HEK293 (cell line): ENCODE measurements around the gene ZBTB21.

Source experiments
- CTCF ChIA-PET: fragments of 350-600 bp; formaldehyde crosslinking; extraction: SDS; loops from one replicate; lab custom pipeline; 2021; ENCODE audit warnings: antibody characterized with exemption; lab: Yijun Ruan, JAX
- POLR2A ChIA-PET: fragments of 300-600 bp; formaldehyde crosslinking; extraction: SDS; loops from one replicate; lab custom pipeline; 2020; ENCODE audit warnings: antibody characterized with exemption, inconsistent platforms; lab: Yijun Ruan, JAX
- H3K27ac ChIP-seq: fragments of 200-500 bp; sonication (Bioruptor generic); 2 replicates; pipeline ENCODE4 v1.5.1; 2014; ENCODE audit warnings: low read depth, low read length, control low read depth, inconsistent platforms; ENCODE audit errors: extremely low read depth
- H3K36me3 ChIP-seq, 2 experiments: fragments of 200-500 bp in 1 of 2; sonication (Bioruptor generic) in 1 of 2; 1 replicate in 1 of 2; 2 replicates in 1 of 2; pipeline ENCODE4 v1.5.1; 2014 to 2017; ENCODE audit warnings: inconsistent platforms in 2 of 2, low read length in 2 of 2; ENCODE audit not compliant: control insufficient read depth in 2 of 2, insufficient read depth in 1 of 2
- H3K4me1 ChIP-seq: fragments of 200-500 bp; sonication (Bioruptor generic); 2 replicates; pipeline ENCODE4 v1.5.1; 2014; ENCODE audit warnings: mild to moderate bottlenecking, low read length, inconsistent platforms; ENCODE audit not compliant: control insufficient read depth, insufficient read depth
- H3K4me3 ChIP-seq: 2 replicates; pipeline ENCODE4 v1.5.1; 2011; ENCODE audit warnings: low read depth, mild to moderate bottlenecking, control low read depth, low read length, moderate library complexity
- H3K9me3 ChIP-seq: fragments of 200-500 bp; sonication (Bioruptor generic); 2 replicates; pipeline ENCODE4 v1.5.1; 2014; ENCODE audit warnings: low read depth, low read length, inconsistent platforms; ENCODE audit not compliant: control insufficient read depth, insufficient read depth
- GLI4 ChIP-seq: fragments of 450-650 bp; formaldehyde crosslinking; IDR thresholded peaks from 2 replicates; pipeline ENCODE4 v1.5.1; 2016; ENCODE audit warnings: missing biosample characterization, missing genetic modification characterization
- HOXA7 ChIP-seq: sonication (generic); formaldehyde crosslinking; IDR thresholded peaks from 2 replicates; pipeline ENCODE4 v1.8.1; 2022; ENCODE audit warnings: missing genetic modification reagents, borderline replicate concordance
- KLF8 ChIP-seq: fragments of 450-650 bp; formaldehyde crosslinking; IDR thresholded peaks from 2 replicates; pipeline ENCODE4 v1.5.1; 2016; ENCODE audit warnings: missing biosample characterization, missing genetic modification characterization
- MYNN ChIP-seq: fragments of 450-650 bp; formaldehyde crosslinking; IDR thresholded peaks from 2 replicates; pipeline ENCODE4 v1.5.1; 2016; ENCODE audit warnings: missing biosample characterization, missing genetic modification characterization, borderline replicate concordance
- OSR2 ChIP-seq: fragments of 450-650 bp; formaldehyde crosslinking; IDR thresholded peaks from 2 replicates; pipeline ENCODE4 v1.5.1; 2016; ENCODE audit warnings: missing biosample characterization, missing genetic modification characterization
- PRDM1 ChIP-seq: fragments of 450-650 bp; formaldehyde crosslinking; IDR thresholded peaks from 2 replicates; pipeline ENCODE4; 2016; ENCODE audit warnings: missing biosample characterization, missing genetic modification characterization
- ZFP41 ChIP-seq: fragments of 450-650 bp; formaldehyde crosslinking; IDR thresholded peaks from 2 replicates; pipeline ENCODE4 v1.5.1; 2016; ENCODE audit warnings: missing biosample characterization, missing genetic modification characterization, borderline replicate concordance
- ZNF155 ChIP-seq: fragments of 450-650 bp; formaldehyde crosslinking; IDR thresholded peaks from 2 replicates; pipeline ENCODE4 v1.5.1; 2016; ENCODE audit warnings: missing biosample characterization, missing genetic modification characterization
- ZNF184 ChIP-seq: fragments of 450-650 bp; IDR thresholded peaks from 2 replicates; pipeline ENCODE4 v1.5.1; 2018; ENCODE audit warnings: missing biosample characterization, mild to moderate bottlenecking, missing genetic modification characterization
- ZNF239 ChIP-seq: fragments of 450-650 bp; formaldehyde crosslinking; IDR thresholded peaks from 2 replicates; pipeline ENCODE4 v1.5.1; 2016; ENCODE audit warnings: missing biosample characterization, missing genetic modification characterization
- ZNF416 ChIP-seq: fragments of 450-650 bp; formaldehyde crosslinking; IDR thresholded peaks from 2 replicates; pipeline ENCODE4 v1.5.1; 2016; ENCODE audit warnings: missing biosample characterization, missing genetic modification characterization
- ZNF514 ChIP-seq: fragments of 450-650 bp; formaldehyde crosslinking; IDR thresholded peaks from 2 replicates; pipeline ENCODE4 v1.5.1; 2016; ENCODE audit warnings: missing biosample characterization, missing genetic modification characterization
- ZNF529 ChIP-seq: fragments of 450-650 bp; formaldehyde crosslinking; IDR thresholded peaks from 2 replicates; pipeline ENCODE4 v1.5.1; 2017; ENCODE audit warnings: missing genetic modification characterization, missing biosample characterization; ENCODE audit not compliant: insufficient replicate concordance
- ZNF555 ChIP-seq: fragments of 450-650 bp; formaldehyde crosslinking; conservative IDR thresholded peaks from 2 replicates; pipeline ENCODE4 v1.5.1; 2017; ENCODE audit warnings: missing biosample characterization, mild to moderate bottlenecking, missing genetic modification characterization, inconsistent platforms
- ZNF626 ChIP-seq: fragments of 450-650 bp; sonication (Bioruptor Pico); formaldehyde crosslinking; IDR thresholded peaks from 2 replicates; pipeline ENCODE4 v1.5.1; 2018; ENCODE audit warnings: missing biosample characterization, missing genetic modification characterization, inconsistent platforms
- ZNF701 ChIP-seq: fragments of 450-650 bp; formaldehyde crosslinking; IDR thresholded peaks from 2 replicates; pipeline ENCODE4 v1.5.1; 2016; ENCODE audit warnings: missing biosample characterization, missing genetic modification characterization
- ZSCAN16 ChIP-seq: fragments of 450-650 bp; formaldehyde crosslinking; IDR thresholded peaks from 2 replicates; pipeline ENCODE4 v1.5.1; 2016; ENCODE audit warnings: missing biosample characterization, missing genetic modification characterization
- ZSCAN30 ChIP-seq: fragments of 450-650 bp; IDR thresholded peaks from 2 replicates; pipeline ENCODE4 v1.5.1; 2018; ENCODE audit warnings: missing biosample characterization, mild to moderate bottlenecking, missing genetic modification characterization, moderate library complexity
- TF ChIP-seq, protein P1 (sequence below): fragments of 450-650 bp; formaldehyde crosslinking; IDR thresholded peaks from 2 replicates; pipeline ENCODE4 v1.5.1; 2016; ENCODE audit warnings: missing biosample characterization, missing genetic modification characterization
- TF ChIP-seq, protein P2 (sequence below): fragments of 450-650 bp; formaldehyde crosslinking; IDR thresholded peaks from 2 replicates; pipeline ENCODE4 v1.5.1; 2017; ENCODE audit warnings: missing biosample characterization, missing genetic modification characterization
- TF ChIP-seq, protein P3 (sequence below): fragments of 450-650 bp; formaldehyde crosslinking; IDR thresholded peaks from 2 replicates; pipeline ENCODE4 v1.5.1; 2016; ENCODE audit warnings: missing biosample characterization, missing genetic modification characterization
- TF ChIP-seq, protein P4 (sequence below): fragments of 450-650 bp; formaldehyde crosslinking; conservative IDR thresholded peaks from 2 replicates; pipeline ENCODE4 v1.5.1; 2016; ENCODE audit warnings: low read depth, missing biosample characterization, missing genetic modification characterization

The ZBTB21 gene

DNA sequence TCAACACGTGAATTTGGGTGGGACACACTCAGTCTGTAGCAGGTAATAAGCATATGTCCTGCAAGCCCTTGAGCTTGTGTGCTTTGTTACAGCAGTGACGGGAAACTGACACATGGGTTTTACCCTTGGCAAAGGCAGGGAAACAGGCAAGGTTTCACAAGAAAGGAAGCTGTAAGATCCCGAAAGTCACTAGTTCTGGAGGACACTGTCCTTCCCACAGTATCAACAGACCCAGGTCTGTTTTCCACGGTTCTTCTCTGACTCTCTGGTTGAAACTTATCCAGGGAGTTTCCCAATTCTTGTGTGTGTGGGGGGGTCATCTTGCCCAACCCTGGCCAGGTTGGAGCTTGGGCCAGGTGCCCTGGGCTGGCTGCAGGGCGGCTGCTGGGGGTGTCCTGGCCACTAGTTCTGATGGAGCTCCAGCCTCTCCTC lies 29.3 kb upstream of the ZBTB21 start (continued):
- TF ChIP-seq, protein P1, sequence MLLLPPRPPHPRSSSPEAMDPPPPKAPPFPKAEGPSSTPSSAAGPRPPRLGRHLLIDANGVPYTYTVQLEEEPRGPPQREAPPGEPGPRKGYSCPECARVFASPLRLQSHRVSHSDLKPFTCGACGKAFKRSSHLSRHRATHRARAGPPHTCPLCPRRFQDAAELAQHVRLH (tag by site-specific recombination) = no peak
- TF ChIP-seq KLF8 (no peak), ZNF701 (tag by site-specific recombination) (no peak), OSR2 (tag by site-specific recombination) (no peak), ZSCAN30 (no peak), GLI4 (tag by site-specific recombination) (no peak), HOXA7 (CRISPR knock-in tag) (no peak)

DNA sequence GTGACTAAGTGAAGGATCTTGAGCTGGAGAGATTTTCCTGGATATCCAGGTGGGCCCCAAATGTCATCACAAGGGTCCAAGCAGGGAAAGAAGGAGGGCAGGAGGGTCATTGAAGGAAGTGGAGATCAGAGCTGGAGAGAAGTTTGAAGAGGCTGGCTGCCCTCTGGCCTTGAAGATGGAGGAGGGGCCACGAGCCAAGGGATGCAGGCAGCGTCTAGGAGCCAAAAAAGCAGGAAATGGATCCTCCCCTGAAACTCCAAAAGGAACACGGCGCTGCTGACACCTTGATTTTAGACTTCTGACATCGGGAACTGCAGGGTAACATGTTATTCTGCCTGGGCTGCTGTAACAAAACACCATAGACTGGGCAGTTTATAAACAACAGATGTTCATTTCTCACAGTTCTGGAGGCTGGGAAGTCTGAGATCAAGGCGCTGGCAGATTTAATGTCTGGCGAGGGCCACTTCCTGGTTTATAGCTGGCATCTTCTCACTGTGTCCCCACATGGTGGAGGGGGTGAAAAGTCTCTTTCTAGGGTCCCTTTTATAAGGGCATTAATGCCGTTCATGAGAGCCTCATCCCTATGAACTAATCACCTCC lies 28.8 kb upstream of the ZBTB21 start:
- CTCF ChIA-PET = interaction anchor here (1.2 kb wide), 1 partner anchor 69 kb away, joined by 3 read pairs; no protein-coding TSS in a partner anchor
- Histone ChIP-seq H3K4me3 (no peak overlapping the region), H3K9me3 (no peaks in the 10 kb centered on the region), H3K36me3 (no peaks in the 10 kb centered on the region), H3K4me1 (no peaks in the 10 kb centered on the region), H3K27ac (no peak overlapping the region)
- TF ChIP-seq ZNF239 (tag by site-specific recombination) (no peak), MYNN (no peak), ZSCAN16 (tag by site-specific recombination) (no peak), PRDM1 (no peak), ZNF184 (tag by site-specific recombination) (no peak), ZFP41 (tag by site-specific recombination) (no peak), ZNF626 (tag by site-specific recombination) (no peak)
- TF ChIP-seq, protein P2, sequence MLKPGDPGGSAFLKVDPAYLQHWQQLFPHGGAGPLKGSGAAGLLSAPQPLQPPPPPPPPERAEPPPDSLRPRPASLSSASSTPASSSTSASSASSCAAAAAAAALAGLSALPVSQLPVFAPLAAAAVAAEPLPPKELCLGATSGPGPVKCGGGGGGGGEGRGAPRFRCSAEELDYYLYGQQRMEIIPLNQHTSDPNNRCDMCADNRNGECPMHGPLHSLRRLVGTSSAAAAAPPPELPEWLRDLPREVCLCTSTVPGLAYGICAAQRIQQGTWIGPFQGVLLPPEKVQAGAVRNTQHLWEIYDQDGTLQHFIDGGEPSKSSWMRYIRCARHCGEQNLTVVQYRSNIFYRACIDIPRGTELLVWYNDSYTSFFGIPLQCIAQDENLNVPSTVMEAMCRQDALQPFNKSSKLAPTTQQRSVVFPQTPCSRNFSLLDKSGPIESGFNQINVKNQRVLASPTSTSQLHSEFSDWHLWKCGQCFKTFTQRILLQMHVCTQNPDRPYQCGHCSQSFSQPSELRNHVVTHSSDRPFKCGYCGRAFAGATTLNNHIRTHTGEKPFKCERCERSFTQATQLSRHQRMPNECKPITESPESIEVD = no peak
- TF ChIP-seq, protein P3, sequence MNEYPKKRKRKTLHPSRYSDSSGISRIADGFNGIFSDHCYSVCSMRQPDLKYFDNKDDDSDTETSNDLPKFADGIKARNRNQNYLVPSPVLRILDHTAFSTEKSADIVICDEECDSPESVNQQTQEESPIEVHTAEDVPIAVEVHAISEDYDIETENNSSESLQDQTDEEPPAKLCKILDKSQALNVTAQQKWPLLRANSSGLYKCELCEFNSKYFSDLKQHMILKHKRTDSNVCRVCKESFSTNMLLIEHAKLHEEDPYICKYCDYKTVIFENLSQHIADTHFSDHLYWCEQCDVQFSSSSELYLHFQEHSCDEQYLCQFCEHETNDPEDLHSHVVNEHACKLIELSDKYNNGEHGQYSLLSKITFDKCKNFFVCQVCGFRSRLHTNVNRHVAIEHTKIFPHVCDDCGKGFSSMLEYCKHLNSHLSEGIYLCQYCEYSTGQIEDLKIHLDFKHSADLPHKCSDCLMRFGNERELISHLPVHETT (tag by site-specific recombination) = no peak
- TF ChIP-seq, protein P1 (tag by site-specific recombination) = no peak
- POLR2A ChIA-PET = no interaction called here

DNA sequence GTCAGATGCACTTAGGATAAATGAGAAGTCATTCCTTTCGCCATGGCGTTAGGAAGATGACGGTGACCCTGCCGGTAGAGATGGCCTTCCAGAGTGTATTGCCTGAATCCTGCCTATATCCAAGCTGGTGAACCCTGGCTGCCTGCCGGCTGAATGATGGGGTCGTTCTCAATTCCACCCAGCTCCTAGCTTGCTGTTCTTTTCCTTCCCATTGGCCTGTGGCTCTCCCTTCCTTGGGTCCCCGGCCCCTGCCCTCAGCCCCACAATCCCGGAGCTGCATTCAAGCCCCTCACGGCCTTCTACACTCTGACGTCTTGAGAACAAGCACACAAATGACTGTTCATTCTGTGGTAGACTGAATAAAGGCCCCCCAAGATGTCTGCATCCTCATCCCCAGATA lies 28.2 kb upstream of the ZBTB21 start:
- POLR2A ChIA-PET = no interaction called here
- TF ChIP-seq ZNF155 (no peak), ZNF514 (tag by site-specific recombination) (no peak), ZNF416 (tag by site-specific recombination) (no peak), ZNF555 (tag by site-specific recombination) (no peak), ZNF529 (tag by site-specific recombination) (no peak)
- TF ChIP-seq, protein P4, sequence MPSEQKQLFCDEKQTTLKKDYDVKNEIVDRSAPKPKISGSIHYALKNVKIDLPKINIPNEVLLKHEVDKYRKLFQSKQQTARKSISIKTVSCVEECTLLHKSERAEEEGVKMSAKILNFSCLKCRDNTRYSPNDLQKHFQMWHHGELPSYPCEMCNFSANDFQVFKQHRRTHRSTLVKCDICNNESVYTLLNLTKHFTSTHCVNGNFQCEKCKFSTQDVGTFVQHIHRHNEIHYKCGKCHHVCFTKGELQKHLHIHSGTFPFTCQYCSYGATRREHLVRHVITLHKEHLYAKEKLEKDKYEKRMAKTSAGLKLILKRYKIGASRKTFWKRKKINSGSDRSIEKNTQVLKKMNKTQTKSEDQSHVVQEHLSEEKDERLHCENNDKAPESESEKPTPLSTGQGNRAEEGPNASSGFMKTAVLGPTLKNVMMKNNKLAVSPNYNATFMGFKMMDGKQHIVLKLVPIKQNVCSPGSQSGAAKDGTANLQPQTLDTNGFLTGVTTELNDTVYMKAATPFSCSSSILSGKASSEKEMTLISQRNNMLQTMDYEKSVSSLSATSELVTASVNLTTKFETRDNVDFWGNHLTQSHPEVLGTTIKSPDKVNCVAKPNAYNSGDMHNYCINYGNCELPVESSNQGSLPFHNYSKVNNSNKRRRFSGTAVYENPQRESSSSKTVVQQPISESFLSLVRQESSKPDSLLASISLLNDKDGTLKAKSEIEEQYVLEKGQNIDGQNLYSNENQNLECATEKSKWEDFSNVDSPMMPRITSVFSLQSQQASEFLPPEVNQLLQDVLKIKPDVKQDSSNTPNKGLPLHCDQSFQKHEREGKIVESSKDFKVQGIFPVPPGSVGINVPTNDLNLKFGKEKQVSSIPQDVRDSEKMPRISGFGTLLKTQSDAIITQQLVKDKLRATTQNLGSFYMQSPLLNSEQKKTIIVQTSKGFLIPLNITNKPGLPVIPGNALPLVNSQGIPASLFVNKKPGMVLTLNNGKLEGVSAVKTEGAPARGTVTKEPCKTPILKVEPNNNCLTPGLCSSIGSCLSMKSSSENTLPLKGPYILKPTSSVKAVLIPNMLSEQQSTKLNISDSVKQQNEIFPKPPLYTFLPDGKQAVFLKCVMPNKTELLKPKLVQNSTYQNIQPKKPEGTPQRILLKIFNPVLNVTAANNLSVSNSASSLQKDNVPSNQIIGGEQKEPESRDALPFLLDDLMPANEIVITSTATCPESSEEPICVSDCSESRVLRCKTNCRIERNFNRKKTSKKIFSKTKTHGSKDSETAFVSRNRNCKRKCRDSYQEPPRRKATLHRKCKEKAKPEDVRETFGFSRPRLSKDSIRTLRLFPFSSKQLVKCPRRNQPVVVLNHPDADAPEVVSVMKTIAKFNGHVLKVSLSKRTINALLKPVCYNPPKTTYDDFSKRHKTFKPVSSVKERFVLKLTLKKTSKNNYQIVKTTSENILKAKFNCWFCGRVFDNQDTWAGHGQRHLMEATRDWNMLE (tag by site-specific recombination) = no peak
- Histone ChIP-seq H3K36me3 (no peaks in the 10 kb centered on the region), H3K4me3 (no peak overlapping the region), H3K4me1 (no peaks in the 10 kb centered on the region), H3K27ac (no peak overlapping the region), H3K9me3 (no peaks in the 10 kb centered on the region)
- CTCF ChIA-PET = interaction anchor here (0.6 to 1.2 kb wide), 2 partner anchors 70 to 1586 kb away, joined by 3 read pairs; no protein-coding TSS in a partner anchor
